Measurements from ENCODE around the gene AMBP.

Gene AMBP

GRCh38 chr9:114078021-114078780 lies at the start of gene AMBP:
Gene AMBP, minus strand, starts transcription at chr9:114078300. Its CDS starts 91 bp downstream, at chr9:114078209.
- no peak within 1 kb of the TSS for H3K4me3 ChIP-seq (ENCODE audit: control insufficient read depth, low read depth, low read length)
- TF ChIP-seq, protein P1, sequence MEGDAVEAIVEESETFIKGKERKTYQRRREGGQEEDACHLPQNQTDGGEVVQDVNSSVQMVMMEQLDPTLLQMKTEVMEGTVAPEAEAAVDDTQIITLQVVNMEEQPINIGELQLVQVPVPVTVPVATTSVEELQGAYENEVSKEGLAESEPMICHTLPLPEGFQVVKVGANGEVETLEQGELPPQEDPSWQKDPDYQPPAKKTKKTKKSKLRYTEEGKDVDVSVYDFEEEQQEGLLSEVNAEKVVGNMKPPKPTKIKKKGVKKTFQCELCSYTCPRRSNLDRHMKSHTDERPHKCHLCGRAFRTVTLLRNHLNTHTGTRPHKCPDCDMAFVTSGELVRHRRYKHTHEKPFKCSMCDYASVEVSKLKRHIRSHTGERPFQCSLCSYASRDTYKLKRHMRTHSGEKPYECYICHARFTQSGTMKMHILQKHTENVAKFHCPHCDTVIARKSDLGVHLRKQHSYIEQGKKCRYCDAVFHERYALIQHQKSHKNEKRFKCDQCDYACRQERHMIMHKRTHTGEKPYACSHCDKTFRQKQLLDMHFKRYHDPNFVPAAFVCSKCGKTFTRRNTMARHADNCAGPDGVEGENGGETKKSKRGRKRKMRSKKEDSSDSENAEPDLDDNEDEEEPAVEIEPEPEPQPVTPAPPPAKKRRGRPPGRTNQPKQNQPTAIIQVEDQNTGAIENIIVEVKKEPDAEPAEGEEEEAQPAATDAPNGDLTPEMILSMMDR (IDR thresholded peaks at IDR 0.05; ENCODE audit: control insufficient read depth, insufficient read depth, low read depth, low read length, missing control alignments) = no peak
- no peak for DNase-seq (ENCODE audit: low read depth)

DNA sequence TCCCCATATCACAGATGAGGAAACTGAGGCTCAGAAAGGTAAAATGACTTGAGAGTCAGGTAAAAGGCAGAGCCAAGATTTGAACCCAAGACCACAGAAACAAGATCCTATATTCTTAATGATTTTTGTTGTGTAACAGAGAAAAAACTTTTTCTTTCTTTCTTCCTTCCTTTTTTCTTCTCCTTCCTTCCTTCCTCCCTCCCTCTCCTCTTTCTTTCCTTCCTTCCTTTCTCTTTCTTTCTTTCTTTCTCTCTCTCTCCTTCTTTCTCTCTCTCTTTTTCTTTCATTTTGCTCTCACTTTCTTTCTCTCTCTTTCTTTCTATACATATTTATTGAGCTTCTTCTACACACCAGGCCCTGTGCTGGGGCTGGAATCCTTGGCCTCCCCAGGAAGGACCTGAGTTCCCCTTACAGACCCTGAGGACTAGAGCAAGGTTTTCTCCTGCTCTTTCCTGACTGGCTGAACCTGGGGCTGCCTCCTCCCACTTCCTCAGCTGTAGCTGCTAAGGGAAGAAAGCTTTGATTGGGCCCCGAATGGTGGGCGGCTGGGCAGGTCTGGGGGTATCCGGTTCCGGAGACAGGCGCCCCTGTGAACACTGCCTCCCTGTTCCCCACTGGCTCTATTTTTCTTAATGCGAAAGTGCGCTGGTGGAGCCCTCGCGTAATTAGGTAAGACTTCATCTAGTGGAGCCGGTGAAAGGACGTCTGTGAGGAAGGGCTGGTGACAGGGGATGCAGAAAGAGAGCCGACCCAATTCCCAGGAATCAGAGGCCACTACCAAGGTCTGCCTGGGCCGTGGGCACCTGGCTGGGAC lies 48.4 kb upstream of the AMBP start:
- no peak overlapping the region for H3K4me3 ChIP-seq (ENCODE audit: control insufficient read depth, low read depth, low read length)
- TF ChIP-seq, protein P1 (IDR thresholded peaks at IDR 0.05; ENCODE audit: control insufficient read depth, insufficient read depth, low read depth, low read length, missing control alignments) = no peak
- DNase-seq (ENCODE audit: low read depth) = no peak

GRCh38 chr9:114125476-114126013 lies 47.4 kb upstream of the AMBP start:
- TF ChIP-seq, protein P1 (IDR thresholded peaks at IDR 0.05; ENCODE audit: control insufficient read depth, insufficient read depth, low read depth, low read length, missing control alignments) = no peak
- no peak for DNase-seq (ENCODE audit: low read depth)
- no peak overlapping the region for H3K4me3 ChIP-seq (ENCODE audit: control insufficient read depth, low read depth, low read length)

DNA sequence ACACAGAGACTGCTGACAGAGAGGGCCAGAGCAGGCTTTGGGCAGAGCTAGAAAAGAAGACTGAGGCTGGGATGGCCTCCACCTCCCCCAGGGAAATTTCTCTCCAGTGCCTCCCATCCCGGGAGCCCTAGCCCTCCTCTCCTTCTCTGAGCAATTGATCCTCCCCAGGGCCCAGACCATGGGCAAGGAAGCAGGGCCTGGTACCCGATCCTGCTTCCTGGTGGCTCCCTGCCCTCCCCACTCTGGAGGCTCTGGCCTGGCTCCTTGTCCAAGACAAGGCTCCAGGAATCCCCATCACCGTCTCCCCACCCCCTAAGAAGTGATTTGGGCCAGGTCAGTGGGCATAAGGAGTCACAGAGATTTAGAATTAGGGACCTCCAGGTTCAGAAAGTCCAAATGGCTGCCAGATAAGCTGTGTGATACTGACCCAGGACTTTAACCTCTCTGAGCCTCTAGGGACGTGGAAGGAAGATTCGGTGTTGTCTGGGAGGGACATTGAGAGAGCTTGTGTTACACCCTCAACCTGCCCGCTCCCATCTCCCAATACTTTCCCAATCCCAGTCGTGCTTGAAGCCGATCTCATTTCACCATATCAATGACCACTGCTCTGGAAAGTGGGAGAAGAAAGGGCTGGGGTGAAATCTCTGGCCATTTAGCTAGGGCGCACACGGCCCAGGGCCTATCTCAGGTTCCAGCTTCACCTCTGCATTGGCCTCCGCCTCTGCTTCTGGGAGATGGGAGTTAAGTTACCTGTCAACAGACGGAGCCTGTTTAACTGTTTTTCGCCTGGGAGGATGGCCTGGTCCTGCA lies 46.8 kb upstream of the AMBP start:
- no peak overlapping the region for H3K4me3 ChIP-seq (ENCODE audit: control insufficient read depth, low read depth, low read length)
- no peak for DNase-seq (ENCODE audit: low read depth)
- TF ChIP-seq, protein P1 (IDR thresholded peaks at IDR 0.05; ENCODE audit: control insufficient read depth, insufficient read depth, low read depth, low read length, missing control alignments) = no peak

DNA sequence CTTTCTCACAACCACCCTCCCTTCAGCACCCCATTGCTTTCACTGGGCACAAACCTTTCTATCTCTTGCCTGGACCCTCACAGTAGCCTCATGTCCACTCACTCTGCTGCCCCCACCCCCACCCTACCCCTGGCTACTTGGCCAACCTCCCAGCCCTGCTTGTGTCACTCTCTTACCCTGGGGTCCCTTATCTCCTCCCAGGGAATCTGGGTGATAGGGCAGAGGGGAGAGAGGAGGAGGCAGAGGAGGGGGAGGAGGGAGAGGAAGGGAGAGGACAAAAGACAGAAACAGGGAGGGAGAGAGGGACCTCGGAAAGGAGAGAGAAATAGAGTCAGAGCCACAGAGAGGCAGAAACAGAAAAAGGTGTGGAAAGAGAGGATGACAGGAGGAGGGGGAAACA lies 46.0 kb upstream of the AMBP start:
- H3K4me3 ChIP-seq (ENCODE audit: control insufficient read depth, low read depth, low read length) = no peak overlapping the region
- TF ChIP-seq, protein P1 (IDR thresholded peaks at IDR 0.05; ENCODE audit: control insufficient read depth, insufficient read depth, low read depth, low read length, missing control alignments) = no peak
- no peak for DNase-seq (ENCODE audit: low read depth)
